Activated CD4-positive, alpha-beta T cell treated with anti-CD3 and anti-CD28 coated beads for 36 hours (primary cell): ENCODE measurements around the gene KCNK5. TPM values are rescaled to one million over a fixed set of nuclear protein-coding genes. Genes with fewer than 3 reads are reported as not detected.
A peak's percentile ranks its signal among the peaks of the same experiment; 100 is the strongest.

Source experiments
- ATAC-seq: fragments of 200-7000 bp; cut with Tn5 transposase; one replicate; pipeline ENCODE4 v1.10.0; 2021; ENCODE audit warnings: mild to moderate bottlenecking, moderate library complexity
- CTCF ChIA-PET: fragments of 350-600 bp; sonication (Branson Sonifier 250); formaldehyde crosslinking; loops from one replicate; lab custom pipeline; 2021; ENCODE audit warnings: antibody characterized with exemption; lab: Charles Lee
- POLR2A ChIA-PET: fragments of 350-600 bp; sonication (Branson Sonifier 250); formaldehyde crosslinking; loops from one replicate; lab custom pipeline; 2021; ENCODE audit warnings: antibody characterized with exemption, inconsistent platforms; lab: Charles Lee
- DNase-seq: peaks from one replicate; pipeline ENCODE4 v3.0.0-alpha.2; 2020
- H3K27ac Mint-ChIP-seq: one replicate; pipeline ENCODE4 v1.8.0; 2021; ENCODE audit warnings: mixed read lengths
- H3K27me3 Mint-ChIP-seq: one replicate; pipeline ENCODE4 v1.8.0; 2021; ENCODE audit warnings: mixed read lengths
- H3K36me3 Mint-ChIP-seq: one replicate; pipeline ENCODE4 v1.8.0; 2021; ENCODE audit warnings: low read depth, mixed read lengths
- H3K4me1 Mint-ChIP-seq: one replicate; pipeline ENCODE4 v1.8.0; 2021; ENCODE audit warnings: mixed read lengths
- H3K4me3 Mint-ChIP-seq: one replicate; pipeline ENCODE4 v1.8.0; 2021; ENCODE audit warnings: mild to moderate bottlenecking, moderate library complexity, mixed read lengths
- H3K9me3 Mint-ChIP-seq: one replicate; pipeline ENCODE4 v1.8.0; 2021; ENCODE audit warnings: low read depth, mixed read lengths
- intact Hi-C, 2 experiments: fragments of 100-400 bp; cut with DNase I in 1 of 2; cut with micrococcal nuclease in 1 of 2; formaldehyde crosslinking; loops; one replicate each; pipeline versions ENCODE4 v1.14.2 to v1.15.1; 2022 to 2024; cut with DNase I, micrococcal nuclease
- total RNA-seq, 2 experiments: library from RNA; stranded (reverse); gene quantifications; one replicate each; pipeline ENCODE4 v1.2.3, GENCODE V29; 2021

KCNK5 gene
- total RNA-seq, 2 experiments from 2014 or later = 12.7 to 15.8 TPM

GRCh38 chr6:39263303-39264037, 34.2 kb upstream of the KCNK5 start:
- Mint-ChIP-seq H3K27me3 (peaks cover 14% of the 10 kb centered on the region), H3K27ac (no peak overlapping the region), H3K9me3 (no peaks in the 10 kb centered on the region), H3K36me3 (no peaks in the 10 kb centered on the region), H3K4me1 (peaks cover 17% of the 10 kb centered on the region), H3K4me3 (no peak overlapping the region)
- POLR2A ChIA-PET = interaction anchor here (0.6 kb wide), 1 partner anchor 1840 kb away, joined by 3 read pairs; no protein-coding TSS in a partner anchor
- intact Hi-C loops = loop anchor here (1.0 to 2.0 kb wide), 2 partner anchors 34 to 35 kb away; partner anchors contain the start of gene KCNK5 (in 2 of the 2)
- CTCF ChIA-PET = interaction anchor here (0.7 to 1.4 kb wide), 3 partner anchors 36 to 95 kb away, joined by 3 to 5 read pairs (median 3); no protein-coding TSS in a partner anchor
- DNase-seq (peak; percentile 46), ATAC-seq (peak; percentile 94)

DNA sequence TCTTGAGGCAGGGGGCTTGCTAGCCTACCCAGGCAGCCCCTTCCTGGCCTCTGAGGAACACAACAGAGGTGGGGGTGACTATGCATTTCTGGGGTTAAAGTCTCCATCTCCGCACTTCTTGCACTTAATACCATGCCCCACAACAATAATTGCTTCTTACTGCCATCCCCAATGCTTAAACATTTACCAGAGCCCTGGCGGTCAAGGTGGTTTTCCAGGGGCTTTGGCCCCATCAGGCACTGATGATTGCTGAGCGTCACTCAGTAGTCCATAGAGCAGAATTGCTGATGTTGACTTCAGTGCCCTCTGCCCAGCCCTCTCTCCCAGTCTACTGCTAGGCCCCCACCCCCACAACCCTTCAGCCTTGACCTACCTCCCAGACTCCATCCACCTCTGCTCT, 32.5 kb upstream of the KCNK5 start:
- intact Hi-C loops = loop anchor here in 1 of 2 experiments (2.0 kb wide), 1 partner anchor 33 kb away; the partner anchor contains the start of gene KCNK5
- CTCF ChIA-PET = no interaction called here
- Mint-ChIP-seq H3K27me3 (peaks cover 14% of the 10 kb centered on the region), H3K4me1 (peaks cover 14% of the 10 kb centered on the region), H3K36me3 (no peaks in the 10 kb centered on the region), H3K27ac (no peak overlapping the region), H3K4me3 (no peak overlapping the region), H3K9me3 (no peaks in the 10 kb centered on the region)
- DNase-seq = no peak
- POLR2A ChIA-PET = no interaction called here
- no peak for ATAC-seq

GRCh38 chr6:39260953-39261352, 31.7 kb upstream of the KCNK5 start:
- Mint-ChIP-seq H3K27ac (no peak overlapping the region), H3K4me1 (peaks cover 13% of the 10 kb centered on the region), H3K36me3 (no peaks in the 10 kb centered on the region), H3K9me3 (no peaks in the 10 kb centered on the region), H3K27me3 (peaks cover 14% of the 10 kb centered on the region), H3K4me3 (no peak overlapping the region)
- no peak for DNase-seq
- POLR2A ChIA-PET = no interaction called here
- CTCF ChIA-PET = interaction anchor here (0.6 to 1.8 kb wide), 2 partner anchors 20 to 221 kb away, joined by 3 to 4 read pairs; no protein-coding TSS in a partner anchor
- ATAC-seq = no peak
- intact Hi-C loops = no loop called here

GRCh38 chr6:39260456-39260855, 31.2 kb upstream of the KCNK5 start:
- intact Hi-C loops = no loop called here
- H3K27me3 Mint-ChIP-seq = peaks cover 14% of the 10 kb centered on the region
- peaks cover 13% of the 10 kb centered on the region for H3K4me1 Mint-ChIP-seq
- ChIA-PET POLR2A (interaction anchor here (0.6 kb wide), 1 partner anchor 36 kb away, joined by 4 read pairs; no protein-coding TSS in a partner anchor), CTCF (interaction anchor here (1.8 kb wide), 1 partner anchor 20 kb away, joined by 4 read pairs; no protein-coding TSS in a partner anchor)
- H3K36me3 Mint-ChIP-seq = no peaks in the 10 kb centered on the region
- ATAC-seq = no peak
- no peak for DNase-seq
- H3K9me3 Mint-ChIP-seq = no peaks in the 10 kb centered on the region
- no peak overlapping the region for H3K4me3 Mint-ChIP-seq
- H3K27ac Mint-ChIP-seq = no peak overlapping the region

DNA sequence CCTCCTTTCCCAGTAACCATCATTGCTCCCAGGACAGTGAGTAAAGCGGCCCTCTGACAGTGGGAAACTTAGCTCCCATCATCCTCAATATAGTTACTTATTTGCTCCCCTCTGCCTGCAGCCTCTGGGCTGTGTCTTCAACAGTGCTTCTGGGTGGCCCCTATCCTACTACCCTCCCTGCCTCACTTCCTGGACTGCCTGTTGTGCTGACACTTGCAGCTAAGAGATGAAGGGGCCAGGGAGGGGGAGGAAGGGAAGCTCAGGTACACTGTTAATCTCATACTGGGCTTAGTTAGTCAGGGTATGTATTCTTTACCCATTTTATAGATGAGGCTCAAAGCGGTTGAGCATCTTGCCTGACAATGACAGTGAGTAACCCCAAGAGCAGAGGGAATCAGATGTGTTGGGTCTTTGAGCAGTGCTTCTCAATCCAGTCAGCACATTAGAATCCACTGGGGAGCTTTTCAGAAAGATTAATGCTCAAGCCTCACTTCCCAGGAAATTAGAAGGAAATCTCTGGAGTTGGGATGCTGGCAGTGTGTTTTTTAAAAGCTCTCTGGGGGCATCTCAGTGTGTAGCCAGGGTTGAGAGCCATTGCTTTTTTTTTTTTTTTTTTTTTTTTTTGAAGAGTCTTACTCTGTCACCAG, 27.1 kb upstream of the KCNK5 start:
- no peaks in the 10 kb centered on the region for H3K36me3 Mint-ChIP-seq
- H3K4me1 Mint-ChIP-seq = peaks cover 2% of the 10 kb centered on the region
- POLR2A ChIA-PET = interaction anchor here (0.6 kb wide), 1 partner anchor 128 kb away, joined by 8 read pairs; no protein-coding TSS in a partner anchor
- CTCF ChIA-PET = interaction anchor here (0.6 to 0.9 kb wide), 2 partner anchors 26 to 65 kb away, joined by 3 read pairs; no protein-coding TSS in a partner anchor
- intact Hi-C loops = no loop called here
- peaks cover 12% of the 10 kb centered on the region for H3K27me3 Mint-ChIP-seq
- H3K9me3 Mint-ChIP-seq = peaks cover 4% of the 10 kb centered on the region
- no peak overlapping the region for H3K27ac Mint-ChIP-seq
- ATAC-seq (peak; percentile 57), DNase-seq (no peak)
- no peak overlapping the region for H3K4me3 Mint-ChIP-seq

DNA sequence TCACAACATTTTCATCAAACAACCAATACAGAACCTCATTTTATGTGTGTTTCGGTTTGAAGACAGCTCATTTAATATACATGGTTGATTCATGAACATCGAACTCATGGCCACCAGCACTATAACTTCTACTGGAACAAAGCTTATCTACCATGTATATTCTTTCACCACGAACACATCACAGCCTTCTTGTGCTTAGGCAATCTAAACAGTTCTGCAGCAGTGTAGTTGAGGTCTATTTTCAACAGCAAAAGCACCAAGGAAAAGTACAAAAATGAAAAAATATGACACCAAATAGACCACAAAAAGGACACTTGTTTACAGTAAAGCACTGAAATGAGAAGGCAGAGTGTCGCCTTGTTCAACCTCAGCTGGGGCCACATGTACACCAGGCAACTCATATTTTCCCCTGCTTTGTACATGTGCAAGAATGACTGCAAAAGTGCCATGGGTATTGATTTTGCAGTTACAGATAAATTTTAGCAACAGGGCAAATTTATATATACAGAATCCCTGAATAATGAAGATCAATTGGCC, 25.8 kb upstream of the KCNK5 start:
- peak; percentile 20 for DNase-seq
- Mint-ChIP-seq H3K9me3 (peaks cover 4% of the 10 kb centered on the region), H3K4me3 (no peak overlapping the region), H3K27me3 (peaks cover 5% of the 10 kb centered on the region), H3K4me1 (peaks cover 2% of the 10 kb centered on the region), H3K27ac (no peak overlapping the region), H3K36me3 (no peaks in the 10 kb centered on the region)
- ChIA-PET CTCF (no interaction called here), POLR2A (no interaction called here)
- ATAC-seq = peak; percentile 53
- intact Hi-C loops = no loop called here

DNA sequence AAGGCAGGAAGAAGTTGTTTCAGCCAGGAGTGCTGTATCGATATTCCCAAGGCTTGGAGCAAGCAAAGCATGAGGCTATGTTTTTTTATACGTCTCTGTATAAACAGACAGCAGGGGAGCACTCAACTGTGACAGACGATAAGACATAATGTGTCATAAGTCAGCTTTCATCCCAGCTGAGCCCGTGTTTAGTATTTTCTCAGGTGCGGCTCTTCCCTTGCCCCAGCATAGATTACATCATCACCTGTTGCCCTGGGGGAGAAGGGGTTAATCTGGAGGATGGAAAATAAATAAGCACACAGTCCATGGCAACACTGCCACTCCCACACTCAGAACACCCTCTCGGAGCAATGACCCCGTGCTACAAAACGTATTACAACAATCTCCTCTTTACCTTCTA, 22.1 kb upstream of the KCNK5 start:
- Mint-ChIP-seq H3K4me1 (peaks cover 5% of the 10 kb centered on the region), H3K27ac (no peak overlapping the region), H3K9me3 (peaks cover 4% of the 10 kb centered on the region), H3K36me3 (no peaks in the 10 kb centered on the region), H3K4me3 (no peak overlapping the region), H3K27me3 (no peaks in the 10 kb centered on the region)
- DNase-seq (no peak), ATAC-seq (no peak)
- CTCF ChIA-PET = no interaction called here
- intact Hi-C loops = no loop called here
- POLR2A ChIA-PET = no interaction called here

DNA sequence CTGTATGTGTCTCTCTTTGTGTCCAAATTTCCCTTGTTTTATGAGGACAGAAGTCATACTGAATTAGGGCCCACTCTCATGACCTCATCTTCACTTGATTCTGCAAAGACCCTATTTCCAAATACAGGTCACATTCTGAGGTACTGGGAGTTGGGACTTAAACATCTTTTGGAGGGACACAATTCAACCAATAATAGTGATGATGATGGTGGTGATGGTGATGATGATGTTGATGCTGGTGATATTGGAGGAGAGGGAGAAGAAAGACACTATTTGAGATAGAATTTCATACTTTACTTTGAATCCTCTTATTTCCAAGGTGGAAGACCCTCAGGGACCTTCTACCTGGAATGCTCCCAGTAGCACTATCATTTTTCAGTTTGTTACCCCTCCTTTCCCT, 21.2 kb upstream of the KCNK5 start:
- no peaks in the 10 kb centered on the region for H3K36me3 Mint-ChIP-seq
- no peak overlapping the region for H3K27ac Mint-ChIP-seq
- ChIA-PET POLR2A (no interaction called here), CTCF (interaction anchor here (0.6 kb wide), 1 partner anchor 35 kb away, joined by 3 read pairs; no protein-coding TSS in a partner anchor)
- H3K4me1 Mint-ChIP-seq = peaks cover 5% of the 10 kb centered on the region
- ATAC-seq = no peak
- no peak overlapping the region for H3K4me3 Mint-ChIP-seq
- intact Hi-C loops = no loop called here
- DNase-seq = no peak
- H3K27me3 Mint-ChIP-seq = no peaks in the 10 kb centered on the region
- H3K9me3 Mint-ChIP-seq = peaks cover 4% of the 10 kb centered on the region

DNA sequence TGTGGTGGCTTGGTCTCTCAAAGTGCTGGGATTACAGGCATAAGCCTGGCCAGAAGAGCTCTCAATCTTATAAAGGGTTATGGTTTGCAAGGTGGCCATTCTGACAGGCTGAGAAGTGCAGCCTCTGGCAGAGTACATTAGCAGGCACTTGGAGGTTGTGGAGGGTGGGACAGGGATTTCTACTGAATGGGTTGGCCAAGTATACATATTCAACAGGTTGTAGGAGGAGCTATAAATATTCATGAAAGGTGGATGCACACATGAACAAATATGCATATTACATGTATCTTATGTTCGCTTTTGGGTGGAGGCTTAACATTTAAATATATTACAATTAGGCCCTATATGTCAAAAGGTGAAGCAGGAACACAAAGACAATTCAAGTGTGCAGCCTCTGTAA, 20.0 kb upstream of the KCNK5 start:
- Mint-ChIP-seq H3K4me3 (no peak overlapping the region), H3K27ac (no peak overlapping the region), H3K4me1 (peaks cover 3% of the 10 kb centered on the region), H3K27me3 (no peaks in the 10 kb centered on the region), H3K9me3 (no peaks in the 10 kb centered on the region), H3K36me3 (no peaks in the 10 kb centered on the region)
- CTCF ChIA-PET = no interaction called here
- ATAC-seq (no peak), DNase-seq (no peak)
- POLR2A ChIA-PET = no interaction called here
- intact Hi-C loops = no loop called here

GRCh38 chr6:39247667-39248194, 18.5 kb upstream of the KCNK5 start:
- H3K4me1 Mint-ChIP-seq = peaks cover 3% of the 10 kb centered on the region
- H3K36me3 Mint-ChIP-seq = no peaks in the 10 kb centered on the region
- no peak for ATAC-seq
- no peaks in the 10 kb centered on the region for H3K27me3 Mint-ChIP-seq
- no peak overlapping the region for H3K4me3 Mint-ChIP-seq
- ChIA-PET POLR2A (no interaction called here), CTCF (no interaction called here)
- no peaks in the 10 kb centered on the region for H3K9me3 Mint-ChIP-seq
- no peak overlapping the region for H3K27ac Mint-ChIP-seq
- no peak for DNase-seq
- intact Hi-C loops = no loop called here

- ATAC-seq (no peak), DNase-seq (no peak)
- no peak overlapping the region for H3K4me3 Mint-ChIP-seq
- H3K4me1 Mint-ChIP-seq = peaks cover 3% of the 10 kb centered on the region
- H3K9me3 Mint-ChIP-seq = no peaks in the 10 kb centered on the region
- ChIA-PET CTCF (interaction anchor here (0.5 to 0.7 kb wide), 2 partner anchors 10 to 13 kb away, joined by 3 read pairs; no protein-coding TSS in a partner anchor), POLR2A (no interaction called here)
- intact Hi-C loops = no loop called here
- H3K36me3 Mint-ChIP-seq = no peaks in the 10 kb centered on the region
- no peak overlapping the region for H3K27ac Mint-ChIP-seq
- no peaks in the 10 kb centered on the region for H3K27me3 Mint-ChIP-seq
Measured at GRCh38 chr6:39243809-39244208, 14.5 kb upstream of the KCNK5 start.
